HG03280 (cell line): ENCODE data around the gene STK40.
A peak's percentile ranks its signal among the peaks of the same experiment; 100 is the strongest.

Experiments used
- ATAC-seq: cut with Tn5 transposase; IDR thresholded peaks from one replicate; pipeline ENCODE4 v1.9.1; 2021; ENCODE audit warnings: mild to moderate bottlenecking, moderate library complexity; ENCODE audit not compliant: unreplicated experiment

Gene STK40

DNA sequence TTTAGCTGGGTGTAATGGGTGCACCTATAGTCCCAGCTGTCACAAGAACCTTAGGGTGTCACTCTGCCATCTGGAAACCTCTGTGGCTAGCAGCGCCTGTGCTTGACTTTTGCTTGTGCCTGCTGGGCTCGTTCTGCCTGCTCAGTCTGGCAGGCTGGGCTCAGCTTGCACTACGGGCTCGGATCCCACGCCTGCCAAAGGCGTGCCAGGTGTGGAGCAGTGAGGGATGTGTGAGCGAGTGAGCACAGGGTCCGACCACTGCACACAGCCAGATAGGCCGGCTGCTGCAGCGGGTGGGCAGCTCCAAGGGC is 14.7 kb upstream of the STK40 start:
- peak; percentile 6 for ATAC-seq

GRCh38 chr1:36398370-36398977 is 12.8 kb upstream of the STK40 start:
- no peak for ATAC-seq

- ATAC-seq: peak; percentile 57
Observed at GRCh38 chr1:36397378-36398230, 11.9 kb upstream of the STK40 start, which contains the start of gene LSM10. Gene LSM10, minus strand, starts transcription at chr1:36397908. Its CDS starts 3,779 bp downstream, at chr1:36394129.

DNA sequence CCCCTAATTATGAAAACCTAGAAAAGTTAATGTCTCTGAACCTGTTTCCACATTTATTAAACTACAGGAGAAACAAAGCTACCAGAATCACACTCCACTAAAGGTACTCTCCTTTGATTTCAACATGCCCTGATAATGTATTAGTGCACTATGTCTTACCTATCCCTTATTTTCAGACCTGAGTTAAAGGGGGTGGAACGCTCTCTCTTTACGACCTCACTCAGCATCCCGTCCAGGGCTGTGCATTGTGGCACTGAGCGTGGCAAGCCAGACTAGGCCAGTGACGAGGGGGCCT is 11.3 kb upstream of the STK40 start:
- peak; percentile 5 for ATAC-seq

- ATAC-seq: no peak
Observed at GRCh38 chr1:36396359-36396758, 10.6 kb upstream of the STK40 start.

GRCh38 chr1:36393686-36394085 is 8.0 kb upstream of the STK40 start:
- no peak for ATAC-seq

- ATAC-seq: no peak
Observed at GRCh38 chr1:36392836-36393235, 7.1 kb upstream of the STK40 start.

DNA sequence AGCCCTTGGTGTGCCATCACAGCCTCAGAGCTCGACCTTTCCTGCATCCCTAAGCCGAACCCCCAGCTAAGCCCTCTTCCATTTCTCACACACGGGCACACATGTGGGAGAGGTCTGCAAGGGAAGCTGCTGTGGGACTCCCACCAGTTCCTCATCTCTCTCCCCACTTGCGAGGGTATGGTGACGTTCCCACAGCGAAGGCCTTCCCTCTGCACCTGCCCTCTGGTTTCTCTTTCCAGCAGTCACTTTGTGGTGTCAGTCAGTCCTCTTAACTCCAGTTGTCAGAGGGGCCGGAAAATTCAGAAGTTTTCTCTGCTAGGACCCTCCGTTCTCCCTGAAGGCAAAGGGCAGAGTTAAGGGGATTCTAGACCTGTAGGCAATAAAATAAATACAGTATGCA is 5.5 kb upstream of the STK40 start:
- no peak for ATAC-seq

DNA sequence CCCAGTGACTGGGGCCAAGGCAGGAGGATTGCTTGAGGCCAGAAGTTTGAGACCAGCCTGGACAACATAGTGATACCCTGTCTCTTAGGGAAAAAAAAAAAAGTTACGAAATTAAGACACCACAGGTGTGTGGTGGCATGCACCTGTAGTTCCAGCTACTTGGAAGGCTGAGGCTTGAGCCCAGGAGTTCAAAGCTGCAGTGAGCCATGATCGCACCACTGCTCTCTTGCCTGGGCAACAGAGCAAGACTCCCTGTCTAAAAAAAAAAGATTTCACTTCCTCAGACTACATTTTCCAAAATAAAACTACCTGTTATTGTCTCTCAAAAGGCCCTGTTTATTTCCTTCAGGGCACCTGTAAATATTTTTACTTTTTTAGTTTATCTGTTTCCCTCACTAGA is 4.7 kb upstream of the STK40 start:
- no peak for ATAC-seq

DNA sequence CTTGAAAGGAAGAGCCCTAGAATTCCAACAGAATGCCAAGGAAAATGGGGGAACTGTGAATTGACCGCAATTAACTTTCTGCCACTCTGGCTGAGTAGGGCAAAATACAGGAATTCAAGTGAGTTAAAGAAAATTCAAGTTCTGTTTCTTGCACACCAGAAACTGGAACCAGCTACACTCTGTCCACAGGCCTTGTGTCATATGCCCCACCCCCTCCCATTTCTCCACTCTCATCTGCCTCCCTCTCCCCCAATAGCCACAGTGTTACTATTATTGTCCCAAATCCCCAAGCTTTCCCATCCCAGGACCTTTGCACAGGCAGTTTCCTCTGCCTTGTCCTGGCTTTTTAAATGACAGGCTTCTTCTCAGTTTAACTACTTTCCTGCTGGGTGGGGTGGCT is 4.3 kb upstream of the STK40 start:
- no peak for ATAC-seq

DNA sequence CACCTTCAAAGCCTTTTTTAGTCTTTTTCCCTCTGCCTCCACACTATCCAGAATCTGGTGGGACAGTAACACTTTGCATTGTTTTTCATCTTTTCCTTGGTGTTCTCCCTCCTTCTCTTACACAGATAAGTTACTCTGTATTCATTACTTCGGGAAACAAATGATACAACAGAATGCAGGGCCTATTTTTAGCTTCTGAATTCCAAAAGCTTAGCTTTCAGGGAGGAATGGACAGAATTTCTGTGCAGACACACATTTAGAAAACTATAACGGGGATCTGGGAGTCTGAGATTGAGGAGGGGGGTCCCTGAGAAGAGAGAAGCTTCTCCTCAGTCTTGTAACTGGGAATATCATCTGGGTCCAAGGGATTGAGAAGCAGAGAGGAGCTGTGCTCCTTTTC is 3.5 kb upstream of the STK40 start:
- ATAC-seq: no peak

DNA sequence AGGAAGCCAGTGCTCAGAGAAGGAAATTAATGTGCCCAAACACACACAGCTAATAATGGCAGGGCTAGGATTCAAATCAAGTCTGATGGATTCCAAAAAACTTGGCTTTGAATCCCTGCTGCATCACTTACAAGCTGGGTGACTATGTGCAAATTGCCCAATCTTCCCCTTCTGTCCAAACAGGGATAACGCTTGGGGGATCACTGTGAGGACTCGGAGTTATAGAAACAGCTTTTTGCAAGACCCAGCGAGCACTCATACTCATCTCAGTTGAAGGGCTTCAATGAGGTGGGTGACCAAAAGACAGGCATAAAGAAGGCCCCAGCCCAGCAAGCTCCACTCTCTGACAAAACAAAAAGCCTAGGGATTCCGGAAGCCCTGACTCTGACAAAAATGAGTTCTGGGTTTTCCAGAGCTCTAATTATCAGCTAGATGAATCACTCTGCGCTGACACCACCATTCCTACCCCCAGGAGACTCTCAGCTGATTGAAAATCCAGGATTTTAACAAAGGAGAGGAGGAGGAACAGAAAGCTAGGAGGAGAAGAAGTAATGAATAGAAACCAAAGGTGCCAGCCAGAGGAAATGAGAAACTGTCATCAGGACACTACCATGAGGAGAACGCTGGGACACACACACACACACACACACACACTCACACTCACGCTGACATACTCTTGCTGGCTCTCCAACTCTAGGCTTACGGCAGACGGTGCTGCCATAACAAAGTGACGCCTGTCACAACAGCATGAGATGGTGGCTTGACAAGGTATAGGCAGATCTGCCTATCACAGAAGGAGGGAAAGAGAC is 1.6 kb upstream of the STK40 start:
- ATAC-seq: no peak

DNA sequence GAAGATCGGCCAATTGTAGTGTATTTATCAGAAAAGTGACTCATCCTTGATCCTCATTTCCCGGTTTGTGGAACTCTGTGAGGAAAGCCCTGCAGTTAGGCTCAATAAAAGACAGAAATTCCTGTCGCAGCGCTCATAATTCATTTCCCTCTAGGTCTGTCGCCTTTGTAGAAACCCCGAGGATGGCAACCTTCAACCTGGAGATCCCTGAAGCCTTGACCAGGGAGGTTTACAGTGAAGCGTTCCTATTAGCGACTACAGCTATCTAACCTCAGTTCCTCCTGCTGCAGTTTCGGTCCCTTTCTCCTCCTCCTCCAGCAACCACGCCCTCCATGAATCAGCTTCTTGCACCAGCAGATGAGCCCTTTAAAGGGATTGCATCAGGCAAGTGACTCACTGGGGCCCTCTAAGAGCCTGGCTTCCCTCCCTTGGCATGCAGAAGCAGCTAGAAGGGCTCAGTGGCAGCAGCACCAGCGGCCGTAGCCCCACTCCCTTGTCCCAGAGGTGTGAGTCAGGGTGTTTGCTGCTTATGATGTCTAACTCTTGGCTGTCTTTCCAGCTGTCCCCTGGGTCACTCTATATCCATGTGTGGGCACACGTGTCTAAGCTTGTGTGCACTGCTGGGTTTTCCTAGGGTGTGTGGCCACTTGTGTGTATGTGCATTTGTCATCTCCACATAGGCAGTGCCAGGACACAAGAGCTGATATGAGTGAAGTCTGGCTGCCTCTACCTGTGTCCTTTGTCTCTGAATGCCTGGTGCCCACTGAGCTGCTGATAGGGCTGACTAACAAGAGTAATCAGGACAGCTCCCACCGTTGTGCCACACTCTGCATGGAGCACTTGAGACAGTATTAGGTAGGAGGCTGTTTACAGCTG is 779 bp upstream of the STK40 start:
- peak; percentile 46 for ATAC-seq

GRCh38 chr1:36384542-36385409 is 948 bp downstream of the STK40 start:
- ATAC-seq: no peak

GRCh38 chr1:36383240-36383639 is 2.5 kb downstream of the STK40 start:
- no peak for ATAC-seq

GRCh38 chr1:36382669-36383068 is 3.1 kb downstream of the STK40 start:
- ATAC-seq: no peak

GRCh38 chr1:36382231-36382630 is 3.5 kb downstream of the STK40 start:
- ATAC-seq: no peak

GRCh38 chr1:36381405-36381804 is 4.3 kb downstream of the STK40 start:
- ATAC-seq: no peak

- ATAC-seq: no peak
Observed at GRCh38 chr1:36380782-36381181, 4.9 kb downstream of the STK40 start.

DNA sequence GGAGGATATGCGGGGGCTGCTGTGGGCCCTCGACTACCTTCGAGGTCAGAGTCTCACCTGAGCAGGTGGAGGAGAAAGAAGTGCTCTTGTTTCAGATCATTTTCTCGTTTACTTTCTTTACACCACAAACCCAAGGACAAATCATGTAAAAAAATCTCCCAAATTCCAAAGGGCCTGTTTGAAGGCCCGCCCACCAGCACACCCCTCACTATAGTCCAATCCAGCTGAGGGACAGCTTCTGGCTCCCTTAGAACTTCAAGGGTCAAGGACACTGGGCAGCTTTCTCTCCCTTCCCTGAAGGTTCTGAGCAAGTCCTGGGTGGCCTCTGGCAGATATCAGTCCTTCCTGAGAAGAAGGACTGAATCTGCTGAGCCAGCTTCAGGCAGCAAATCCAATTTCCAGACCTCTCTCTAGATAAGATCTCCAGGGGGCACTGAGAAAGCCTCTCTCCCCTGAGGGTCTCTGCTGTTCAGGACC is 5.5 kb downstream of the STK40 start:
- no peak for ATAC-seq
